GM19023 (cell line): ENCODE results near the gene FAM76B.

ENCODE experiments used
- ATAC-seq: cut with Tn5 transposase; IDR thresholded peaks from one replicate; pipeline ENCODE4 v1.9.1; 2021; ENCODE audit warnings: mild to moderate bottlenecking, moderate library complexity; ENCODE audit not compliant: unreplicated experiment

FAM76B gene

GRCh38 chr11:95792700-95793099 is 3.1 kb upstream of the FAM76B start:
- no peak for ATAC-seq

- no peak for ATAC-seq
These were observed 2.6 kb upstream of the FAM76B start for GRCh38 chr11:95792200-95792599.

- ATAC-seq, result no peak
These were observed 2.1 kb upstream of the FAM76B start for GRCh38 chr11:95791709-95792033.

- ATAC-seq, result peak; percentile 4
These were observed 1.5 kb upstream of the FAM76B start for GRCh38 chr11:95790933-95791708.

GRCh38 chr11:95790123-95790932 is 746 bp upstream of the FAM76B start, which contains the start of gene CEP57:
Gene CEP57 (plus strand): TSS chr11:95790498. CDS start chr11:95790699, 201 bp downstream.
- ATAC-seq, result peak; percentile 72

GRCh38 chr11:95788921-95789505 is 569 bp downstream of the FAM76B start:
- ATAC-seq, result no peak

GRCh38 chr11:95780544-95780943 is 9.0 kb downstream of the FAM76B start:
- no peak for ATAC-seq

GRCh38 chr11:95778699-95779098 is 10.9 kb downstream of the FAM76B start:
- no peak for ATAC-seq

- no peak for ATAC-seq
These were observed 12.7 kb downstream of the FAM76B start for GRCh38 chr11:95776859-95777258.

GRCh38 chr11:95768521-95768920 is 21.1 kb downstream of the FAM76B start:
- no peak for ATAC-seq

GRCh38 chr11:95767498-95767897 is 22.1 kb downstream of the FAM76B start:
- ATAC-seq, result no peak

- ATAC-seq, result no peak
These were observed 22.9 kb downstream of the FAM76B start for GRCh38 chr11:95766701-95767100.

- no peak for ATAC-seq
These were observed 25.2 kb downstream of the FAM76B start for GRCh38 chr11:95764267-95764898.

GRCh38 chr11:95762534-95762933 is 27.0 kb downstream of the FAM76B start:
- no peak for ATAC-seq

GRCh38 chr11:95760941-95761340 is 28.6 kb downstream of the FAM76B start:
- no peak for ATAC-seq

- no peak for ATAC-seq
These were observed 38.1 kb downstream of the FAM76B start for GRCh38 chr11:95751515-95751914.

- no peak for ATAC-seq
These were observed 39.5 kb downstream of the FAM76B start for GRCh38 chr11:95750101-95750500.

- ATAC-seq, result no peak
These were observed 50.3 kb downstream of the FAM76B start for GRCh38 chr11:95739108-95739938.

- ATAC-seq, result no peak
These were observed 52.8 kb downstream of the FAM76B start for GRCh38 chr11:95736809-95737208.

GRCh38 chr11:95736355-95736754 is 53.2 kb downstream of the FAM76B start:
- ATAC-seq, result no peak
